Measurements from ENCODE around the gene GSS. TPM values are rescaled to one million over a fixed set of nuclear protein-coding genes. Genes with fewer than 3 reads are reported as not detected.

GSS gene
- total RNA-seq, 2 donors from 2014 or later, result 36.5 to 40.5 TPM

- ATAC-seq (ENCODE audit: insufficient number of reproducible peaks, low FRiP score, low read depth), result no peak
- TF ChIP-seq, protein P1, sequence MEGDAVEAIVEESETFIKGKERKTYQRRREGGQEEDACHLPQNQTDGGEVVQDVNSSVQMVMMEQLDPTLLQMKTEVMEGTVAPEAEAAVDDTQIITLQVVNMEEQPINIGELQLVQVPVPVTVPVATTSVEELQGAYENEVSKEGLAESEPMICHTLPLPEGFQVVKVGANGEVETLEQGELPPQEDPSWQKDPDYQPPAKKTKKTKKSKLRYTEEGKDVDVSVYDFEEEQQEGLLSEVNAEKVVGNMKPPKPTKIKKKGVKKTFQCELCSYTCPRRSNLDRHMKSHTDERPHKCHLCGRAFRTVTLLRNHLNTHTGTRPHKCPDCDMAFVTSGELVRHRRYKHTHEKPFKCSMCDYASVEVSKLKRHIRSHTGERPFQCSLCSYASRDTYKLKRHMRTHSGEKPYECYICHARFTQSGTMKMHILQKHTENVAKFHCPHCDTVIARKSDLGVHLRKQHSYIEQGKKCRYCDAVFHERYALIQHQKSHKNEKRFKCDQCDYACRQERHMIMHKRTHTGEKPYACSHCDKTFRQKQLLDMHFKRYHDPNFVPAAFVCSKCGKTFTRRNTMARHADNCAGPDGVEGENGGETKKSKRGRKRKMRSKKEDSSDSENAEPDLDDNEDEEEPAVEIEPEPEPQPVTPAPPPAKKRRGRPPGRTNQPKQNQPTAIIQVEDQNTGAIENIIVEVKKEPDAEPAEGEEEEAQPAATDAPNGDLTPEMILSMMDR (IDR thresholded peaks at IDR 0.05), result no peak
- Histone ChIP-seq H3K4me1 (ENCODE audit: control insufficient read depth in 1 of 2, low read depth in 2 of 2) (no peaks in the 10 kb centered on the region), H3K36me3 (peaks cover 81% of the 10 kb centered on the region), H3K27me3 (replicated peaks; ENCODE audit: insufficient read depth) (no peaks in the 10 kb centered on the region), H3K4me3 (no peak overlapping the region), H3K27ac (no peak overlapping the region), H3K9me3 (no peaks in the 10 kb centered on the region)
- no peak for DNase-seq (ENCODE audit: low spot score)
These were observed 44.2 kb upstream of the GSS start for GRCh38 chr20:34999782-35000181.

GRCh38 chr20:34999021-34999451, 43.4 kb upstream of the GSS start:
- Histone ChIP-seq H3K27ac (no peak overlapping the region), H3K9me3 (no peaks in the 10 kb centered on the region), H3K4me3 (no peak overlapping the region), H3K27me3 (replicated peaks; ENCODE audit: insufficient read depth) (no peaks in the 10 kb centered on the region), H3K36me3 (peaks cover 78% of the 10 kb centered on the region), H3K4me1 (ENCODE audit: control insufficient read depth in 1 of 2, low read depth in 2 of 2) (no peaks in the 10 kb centered on the region)
- TF ChIP-seq, protein P1 (IDR thresholded peaks at IDR 0.05), result no peak
- ATAC-seq (ENCODE audit: insufficient number of reproducible peaks, low FRiP score, low read depth) (no peak), DNase-seq (ENCODE audit: low spot score) (no peak)

GRCh38 chr20:34998331-34998950, 42.8 kb upstream of the GSS start:
- no peak overlapping the region for H3K27ac ChIP-seq
- H3K4me1 ChIP-seq (ENCODE audit: control insufficient read depth in 1 of 2, low read depth in 2 of 2), result no peaks in the 10 kb centered on the region
- H3K4me3 ChIP-seq, result no peak overlapping the region
- H3K27me3 ChIP-seq (replicated peaks; ENCODE audit: insufficient read depth), result no peaks in the 10 kb centered on the region
- no peak for DNase-seq (ENCODE audit: low spot score)
- ATAC-seq (ENCODE audit: insufficient number of reproducible peaks, low FRiP score, low read depth), result no peak
- H3K36me3 ChIP-seq, result peaks cover 75% of the 10 kb centered on the region
- no peaks in the 10 kb centered on the region for H3K9me3 ChIP-seq
- TF ChIP-seq, protein P1 (IDR thresholded peaks at IDR 0.05), result no peak

- Histone ChIP-seq H3K36me3 (peaks cover 68% of the 10 kb centered on the region), H3K27ac (no peak overlapping the region), H3K27me3 (replicated peaks; ENCODE audit: insufficient read depth) (no peaks in the 10 kb centered on the region), H3K4me3 (no peak overlapping the region), H3K4me1 (ENCODE audit: control insufficient read depth in 1 of 2, low read depth in 2 of 2) (no peaks in the 10 kb centered on the region), H3K9me3 (no peaks in the 10 kb centered on the region)
- TF ChIP-seq, protein P1 (IDR thresholded peaks at IDR 0.05), result no peak
- ATAC-seq (ENCODE audit: insufficient number of reproducible peaks, low FRiP score, low read depth) (no peak), DNase-seq (ENCODE audit: low spot score) (no peak)
These were observed 42.2 kb upstream of the GSS start for GRCh38 chr20:34997774-34998173.

DNA sequence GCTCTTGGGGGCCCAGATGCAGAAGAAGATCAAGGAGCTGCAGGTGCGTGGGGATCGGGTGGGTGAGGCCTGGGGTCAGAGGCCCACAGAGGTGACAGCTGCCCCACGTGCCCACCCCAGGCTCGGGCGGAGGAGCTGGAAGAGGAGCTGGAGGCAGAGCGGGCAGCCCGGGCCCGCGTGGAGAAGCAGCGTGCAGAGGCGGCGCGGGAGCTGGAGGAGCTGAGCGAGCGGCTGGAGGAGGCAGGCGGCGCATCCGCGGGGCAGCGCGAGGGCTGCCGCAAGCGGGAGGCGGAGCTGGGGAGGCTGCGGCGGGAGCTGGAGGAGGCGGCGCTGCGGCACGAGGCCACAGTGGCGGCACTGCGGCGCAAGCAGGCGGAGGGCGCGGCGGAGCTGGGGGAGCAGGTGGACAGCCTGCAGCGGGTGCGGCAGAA, 41.5 kb upstream of the GSS start:
- DNase-seq (ENCODE audit: low spot score) (no peak), ATAC-seq (ENCODE audit: insufficient number of reproducible peaks, low FRiP score, low read depth) (no peak)
- H3K27ac ChIP-seq, result no peak overlapping the region
- TF ChIP-seq, protein P1 (IDR thresholded peaks at IDR 0.05), result no peak
- H3K36me3 ChIP-seq, result peaks cover 62% of the 10 kb centered on the region
- H3K4me3 ChIP-seq, result no peak overlapping the region
- no peaks in the 10 kb centered on the region for H3K27me3 ChIP-seq (replicated peaks; ENCODE audit: insufficient read depth)
- H3K9me3 ChIP-seq, result no peaks in the 10 kb centered on the region
- no peaks in the 10 kb centered on the region for H3K4me1 ChIP-seq (ENCODE audit: control insufficient read depth in 1 of 2, low read depth in 2 of 2)
